Smooth muscle cell of the brain vasculature (primary cell): ENCODE results near the gene HNF1B.

Experiments
- DNase-seq: peaks from one replicate; pipeline ENCODE4 v3.0.0-alpha.2; 2012; ENCODE audit warnings: low read depth, low spot score

Gene HNF1B

GRCh38 chr17:37761059-37761458, 16.2 kb upstream of the HNF1B start:
- DNase-seq: no peak

GRCh38 chr17:37759014-37759637, 14.3 kb upstream of the HNF1B start:
- DNase-seq: no peak

- DNase-seq: no peak
These were observed 11.2 kb upstream of the HNF1B start for GRCh38 chr17:37756051-37756450.

DNA sequence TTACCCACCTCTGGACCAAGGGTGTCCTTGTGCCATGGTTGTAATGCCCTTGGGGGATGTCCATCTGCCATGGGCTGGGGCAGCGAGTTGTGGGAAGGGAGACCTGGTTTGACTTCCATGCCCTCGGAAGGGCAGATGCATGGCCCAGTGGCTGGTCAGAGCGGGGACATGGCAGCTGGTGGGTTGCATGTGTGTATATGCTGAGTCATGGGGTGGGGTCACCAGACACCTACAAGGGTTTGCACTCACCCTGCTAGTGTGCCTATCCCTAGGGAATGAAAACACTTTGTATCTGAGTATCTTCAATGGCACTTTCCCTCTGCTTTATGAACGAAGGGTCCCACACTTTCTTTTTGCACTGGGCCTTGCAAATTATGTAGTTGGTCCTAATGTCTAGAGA, 10.6 kb upstream of the HNF1B start:
- DNase-seq: no peak

DNA sequence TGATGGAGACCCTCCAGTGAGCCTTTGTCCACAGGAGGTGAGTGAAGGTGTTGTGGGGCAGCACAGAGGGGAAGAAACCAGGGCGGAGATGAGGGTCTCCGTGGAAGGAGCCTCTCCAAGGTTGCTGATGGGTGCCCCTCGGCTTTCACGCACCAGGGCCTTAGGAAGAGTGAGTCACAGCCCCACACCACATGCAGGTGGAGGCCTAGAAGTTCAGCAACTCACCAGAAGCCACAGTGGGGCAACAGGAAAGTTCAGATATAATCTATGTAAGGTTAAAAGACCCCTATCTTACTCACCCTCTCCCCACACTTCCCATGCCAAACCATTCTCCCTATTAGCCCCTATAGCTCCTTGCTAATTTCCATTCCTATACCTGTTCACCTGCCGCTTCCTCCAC, 9.5 kb upstream of the HNF1B start:
- DNase-seq: no peak

GRCh38 chr17:37752482-37752881, 7.6 kb upstream of the HNF1B start:
- no peak for DNase-seq

DNA sequence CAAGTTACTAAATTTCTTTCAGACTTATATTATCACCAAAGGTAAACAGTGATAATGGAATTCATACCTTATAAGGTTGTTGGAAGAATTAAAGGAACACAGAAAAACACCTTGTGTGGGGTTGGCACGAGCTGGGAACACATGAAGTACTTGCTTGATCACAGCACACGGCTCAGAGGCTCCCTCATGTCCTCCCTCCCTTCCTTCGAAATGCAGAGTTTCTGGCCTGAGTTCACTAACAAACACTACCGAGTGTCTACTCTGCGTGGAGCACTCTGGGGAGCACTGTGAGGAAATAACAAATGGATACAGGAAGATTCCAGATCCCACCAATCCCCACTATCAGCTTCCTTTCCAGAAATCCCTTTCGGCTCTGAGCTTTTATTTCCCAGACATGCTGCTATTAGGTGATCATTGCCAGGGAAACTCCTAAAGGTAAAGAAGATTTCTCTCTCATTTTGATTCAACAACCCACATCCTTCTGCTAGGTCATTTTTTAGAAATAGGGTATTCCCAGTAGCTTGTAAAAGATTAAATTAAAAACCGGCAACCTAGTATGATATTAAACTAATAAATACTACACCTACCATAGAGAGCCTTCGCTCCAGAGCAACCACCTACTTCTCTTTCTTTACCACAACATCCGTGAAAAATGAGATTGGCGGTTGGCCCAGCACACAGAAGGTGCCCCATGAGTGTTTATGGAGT, 6.1 kb upstream of the HNF1B start:
- DNase-seq: no peak

GRCh38 chr17:37750292-37750691, 5.4 kb upstream of the HNF1B start:
- DNase-seq: no peak

- no peak for DNase-seq
These were observed 2.4 kb upstream of the HNF1B start for GRCh38 chr17:37747222-37747621.

GRCh38 chr17:37746617-37747016, 1.8 kb upstream of the HNF1B start:
- DNase-seq: no peak

DNA sequence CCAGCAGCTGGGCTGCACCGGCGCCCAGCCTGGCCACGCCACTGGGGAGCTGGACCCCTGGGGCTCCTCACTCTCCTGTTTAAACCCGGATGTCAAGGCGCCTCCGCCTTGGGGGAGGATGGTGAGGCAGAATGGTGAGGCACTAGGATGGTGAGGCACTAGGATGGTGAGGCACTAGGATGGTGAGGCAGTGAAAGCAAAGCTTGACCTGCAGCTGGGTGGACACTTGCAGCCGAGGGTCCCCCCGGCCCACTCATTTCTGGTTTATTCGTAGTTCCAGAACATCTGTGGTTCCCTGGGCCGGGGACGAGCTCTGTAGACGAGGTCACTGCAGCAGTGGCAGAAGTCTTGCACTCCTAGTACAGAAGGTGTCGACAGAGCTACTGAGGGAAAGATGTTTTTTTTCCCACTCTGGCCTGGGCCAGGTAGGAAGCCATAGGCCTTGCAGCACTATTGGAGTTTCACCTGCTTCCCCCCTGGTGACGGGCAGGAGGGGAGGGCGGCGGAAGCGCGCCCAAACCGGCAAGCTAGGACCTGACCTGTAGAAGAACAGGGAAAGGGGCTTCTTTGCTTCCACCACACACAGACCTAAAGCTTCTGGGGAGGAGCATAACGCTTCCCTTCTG, 1.1 kb upstream of the HNF1B start:
- DNase-seq: no peak

GRCh38 chr17:37744633-37744927, 279 bp downstream of the HNF1B start:
- no peak for DNase-seq

DNA sequence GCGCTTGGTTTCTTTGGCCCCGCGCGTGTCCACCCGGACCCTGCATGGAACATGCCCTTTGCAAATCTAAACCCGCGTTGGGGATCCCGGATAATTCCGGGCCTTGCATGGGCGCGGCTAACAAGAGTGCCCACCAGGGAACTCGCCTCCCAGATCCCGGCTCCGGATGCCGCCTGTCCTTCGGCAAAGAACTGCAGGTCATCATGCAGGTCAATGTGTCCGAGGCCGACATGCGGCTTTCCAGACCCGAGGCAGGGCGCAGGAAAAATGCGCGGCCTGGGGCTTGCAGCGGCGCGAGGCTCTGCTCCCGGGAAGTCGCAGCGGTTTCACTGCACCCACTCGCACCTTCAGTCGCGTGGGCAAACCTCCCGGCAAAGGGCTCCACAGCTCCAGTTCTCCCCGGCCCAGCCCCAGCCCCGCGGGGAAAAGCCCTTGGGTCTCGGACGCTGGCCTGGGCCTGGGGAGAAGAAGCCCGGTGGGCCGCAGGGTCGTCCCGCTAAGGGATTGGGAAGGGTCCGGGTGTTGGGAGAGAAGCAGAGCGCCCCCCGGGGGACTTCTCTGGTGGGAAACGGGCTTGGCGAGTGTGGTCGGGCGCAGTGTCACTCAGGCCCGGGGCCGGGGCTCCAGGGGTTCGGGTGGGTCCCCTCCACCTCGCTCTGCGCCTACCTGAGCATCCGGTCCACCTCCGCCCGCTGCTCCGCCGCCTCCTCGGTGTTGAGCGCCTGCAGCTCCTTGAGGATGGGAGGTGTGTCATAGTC, 805 bp downstream of the HNF1B start:
- DNase-seq: no peak

- no peak for DNase-seq
These were observed 1.3 kb downstream of the HNF1B start for GRCh38 chr17:37743612-37743874.

- DNase-seq: no peak
These were observed 1.9 kb downstream of the HNF1B start for GRCh38 chr17:37742762-37743611.

DNA sequence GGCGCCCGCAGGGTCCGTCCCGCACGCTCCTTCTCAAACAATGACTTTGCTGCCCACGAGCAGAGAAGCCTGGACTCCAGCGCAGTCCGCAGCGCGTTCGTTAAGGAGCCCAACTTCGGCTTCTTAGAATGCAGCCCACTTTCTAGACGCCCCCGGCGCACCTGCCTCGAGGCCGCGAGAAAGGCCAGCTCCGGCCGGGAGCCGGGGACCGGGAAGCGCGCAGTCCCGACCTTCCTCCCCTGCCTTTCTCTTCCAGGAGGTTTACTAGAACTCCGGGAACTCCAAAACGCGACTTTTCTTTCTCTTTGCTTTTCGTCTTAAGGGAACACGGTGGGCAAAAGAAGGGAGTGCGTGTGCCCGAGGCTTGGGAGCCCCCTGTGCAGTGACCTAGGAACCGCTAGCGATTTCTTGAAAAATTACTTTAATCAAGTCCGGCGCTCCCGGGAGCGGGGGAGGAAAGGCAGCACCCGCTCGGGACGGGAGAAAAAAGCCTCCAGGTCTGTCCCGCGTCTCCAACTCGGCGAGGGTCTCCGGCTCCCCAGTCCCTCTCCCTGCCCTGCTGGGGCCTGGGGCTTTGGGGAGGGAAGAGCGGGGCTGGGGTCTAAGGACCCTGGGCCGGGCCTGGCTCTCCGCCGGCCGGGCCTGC, 2.6 kb downstream of the HNF1B start:
- no peak for DNase-seq

- no peak for DNase-seq
These were observed 3.3 kb downstream of the HNF1B start for GRCh38 chr17:37741341-37742115.

DNA sequence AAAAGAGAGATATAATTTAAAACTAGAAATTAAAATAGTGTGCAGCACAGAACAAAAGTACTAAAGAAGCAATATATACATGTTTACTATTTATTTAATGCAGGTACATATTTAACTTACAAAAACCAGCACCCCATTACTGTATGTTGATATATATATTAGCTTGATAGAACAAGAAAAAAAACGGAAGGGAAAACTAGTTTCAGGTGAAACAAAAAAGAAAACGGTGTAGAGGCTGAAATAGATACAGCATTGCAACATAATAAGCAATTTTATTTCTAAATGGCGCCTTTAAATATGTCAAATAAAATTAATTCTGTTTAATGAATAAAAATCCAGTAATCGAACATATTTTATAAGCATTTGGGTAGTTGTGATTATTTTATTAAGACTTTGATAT, 3.9 kb downstream of the HNF1B start:
- DNase-seq: no peak

GRCh38 chr17:37737971-37738370, 6.9 kb downstream of the HNF1B start:
- no peak for DNase-seq

- DNase-seq: no peak
These were observed 7.8 kb downstream of the HNF1B start for GRCh38 chr17:37737081-37737480.

GRCh38 chr17:37736428-37736827, 8.4 kb downstream of the HNF1B start:
- DNase-seq: no peak
